GM12864 (cell line): Measurements from ENCODE around the gene PALD1.

Experiments used
- DNase-seq: peaks from one replicate; pipeline ENCODE4 v3.0.0-alpha.2; 2011; ENCODE audit warnings: low read depth
- H3K4me3 ChIP-seq: 2 replicates; pipeline ENCODE4 v1.5.1; 2011; ENCODE audit warnings: mild to moderate bottlenecking, low read depth, low read length, control low read depth
- TF ChIP-seq, protein P1 (sequence below): IDR thresholded peaks from 2 replicates; pipeline ENCODE4 v1.5.1; 2011; ENCODE audit warnings: low read depth, mild to moderate bottlenecking, moderate library complexity, low read length, control low read depth, inconsistent platforms; ENCODE audit errors: missing control alignments

Gene PALD1

DNA sequence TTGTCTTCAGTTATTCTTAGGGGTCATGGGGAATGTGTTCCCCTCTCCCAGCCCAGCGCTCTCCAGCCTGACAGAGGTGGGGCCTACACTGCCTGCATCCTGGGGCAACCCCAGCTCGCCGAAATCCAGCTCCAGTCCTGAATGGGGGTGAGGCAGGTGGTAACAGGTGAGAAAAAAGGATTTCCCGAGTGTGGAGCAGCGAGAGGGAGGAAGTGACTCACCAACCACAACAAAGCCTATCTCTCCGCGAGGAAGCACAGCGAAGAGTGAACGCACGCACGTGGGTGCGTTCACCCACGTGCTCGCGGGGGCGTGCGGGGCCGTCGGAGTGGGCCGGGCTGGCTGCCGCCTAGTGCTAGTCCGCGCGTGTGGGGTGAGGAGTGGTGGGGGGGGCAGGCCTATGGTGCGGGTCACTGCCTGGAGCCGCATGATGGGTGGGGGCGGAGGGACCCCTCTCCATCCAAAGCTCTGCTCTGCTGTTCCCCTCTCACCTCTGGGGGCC, 855 bp upstream of the PALD1 start:
- TF ChIP-seq, protein P1, sequence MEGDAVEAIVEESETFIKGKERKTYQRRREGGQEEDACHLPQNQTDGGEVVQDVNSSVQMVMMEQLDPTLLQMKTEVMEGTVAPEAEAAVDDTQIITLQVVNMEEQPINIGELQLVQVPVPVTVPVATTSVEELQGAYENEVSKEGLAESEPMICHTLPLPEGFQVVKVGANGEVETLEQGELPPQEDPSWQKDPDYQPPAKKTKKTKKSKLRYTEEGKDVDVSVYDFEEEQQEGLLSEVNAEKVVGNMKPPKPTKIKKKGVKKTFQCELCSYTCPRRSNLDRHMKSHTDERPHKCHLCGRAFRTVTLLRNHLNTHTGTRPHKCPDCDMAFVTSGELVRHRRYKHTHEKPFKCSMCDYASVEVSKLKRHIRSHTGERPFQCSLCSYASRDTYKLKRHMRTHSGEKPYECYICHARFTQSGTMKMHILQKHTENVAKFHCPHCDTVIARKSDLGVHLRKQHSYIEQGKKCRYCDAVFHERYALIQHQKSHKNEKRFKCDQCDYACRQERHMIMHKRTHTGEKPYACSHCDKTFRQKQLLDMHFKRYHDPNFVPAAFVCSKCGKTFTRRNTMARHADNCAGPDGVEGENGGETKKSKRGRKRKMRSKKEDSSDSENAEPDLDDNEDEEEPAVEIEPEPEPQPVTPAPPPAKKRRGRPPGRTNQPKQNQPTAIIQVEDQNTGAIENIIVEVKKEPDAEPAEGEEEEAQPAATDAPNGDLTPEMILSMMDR = no peak
- peak overlapping the region; percentile 57 for H3K4me3 ChIP-seq
- no peak for DNase-seq

DNA sequence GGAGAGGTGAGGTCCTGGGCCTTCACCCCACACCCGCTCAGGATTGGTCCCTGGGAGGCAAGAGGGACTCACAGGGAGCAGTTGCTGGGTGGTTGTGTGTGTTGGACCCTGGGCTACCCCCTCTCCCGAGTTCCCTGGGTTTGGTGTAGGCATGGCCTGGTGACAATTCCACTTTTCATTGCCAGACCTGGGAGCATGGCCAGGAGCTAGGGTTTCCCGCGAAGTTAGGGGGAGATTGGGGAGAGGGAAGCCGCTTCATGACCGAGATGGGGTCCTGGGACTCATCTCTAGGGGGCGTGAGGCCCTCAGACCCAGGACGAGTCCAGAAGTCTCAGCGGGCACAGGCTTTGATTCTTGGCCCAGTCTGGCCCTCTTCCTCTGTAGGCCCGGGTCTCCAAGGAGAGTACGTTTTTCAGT, 606 bp downstream of the PALD1 start:
- TF ChIP-seq, protein P1 = peak; percentile 28
- no peak for DNase-seq
- peak overlapping the region; percentile 57 for H3K4me3 ChIP-seq

DNA sequence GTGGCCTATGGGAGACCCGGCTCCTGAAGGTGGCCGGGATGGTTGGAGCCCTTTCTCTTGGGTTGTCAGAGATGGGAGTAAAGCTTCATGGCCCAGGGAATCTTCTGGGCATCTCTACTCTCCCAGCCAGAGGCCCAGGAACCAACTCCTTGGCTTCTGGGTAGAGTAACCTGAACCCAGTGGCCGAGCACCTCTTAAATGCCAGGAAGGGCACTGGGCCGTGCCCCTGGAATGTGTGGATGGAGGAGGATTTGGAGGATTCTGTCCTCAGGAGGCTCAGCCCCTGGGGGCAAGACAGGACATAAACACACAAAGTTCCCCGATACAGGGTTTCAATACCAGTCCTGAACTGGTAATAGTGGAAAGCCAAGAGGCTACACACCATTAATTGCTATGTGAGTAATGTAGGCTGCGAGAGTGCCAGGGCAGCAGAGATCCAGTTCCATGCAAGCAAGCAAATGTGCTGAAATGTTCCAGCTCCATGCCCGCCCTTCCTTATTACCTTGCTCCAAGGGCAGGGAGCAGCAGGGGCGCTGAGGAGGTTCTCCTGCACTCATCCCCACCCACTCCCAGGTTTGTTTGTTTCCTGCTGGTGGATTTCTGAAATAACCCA, 1.2 kb downstream of the PALD1 start:
- DNase-seq = no peak
- peak overlapping the region; percentile 57 for H3K4me3 ChIP-seq
- TF ChIP-seq, protein P1 = no peak

DNA sequence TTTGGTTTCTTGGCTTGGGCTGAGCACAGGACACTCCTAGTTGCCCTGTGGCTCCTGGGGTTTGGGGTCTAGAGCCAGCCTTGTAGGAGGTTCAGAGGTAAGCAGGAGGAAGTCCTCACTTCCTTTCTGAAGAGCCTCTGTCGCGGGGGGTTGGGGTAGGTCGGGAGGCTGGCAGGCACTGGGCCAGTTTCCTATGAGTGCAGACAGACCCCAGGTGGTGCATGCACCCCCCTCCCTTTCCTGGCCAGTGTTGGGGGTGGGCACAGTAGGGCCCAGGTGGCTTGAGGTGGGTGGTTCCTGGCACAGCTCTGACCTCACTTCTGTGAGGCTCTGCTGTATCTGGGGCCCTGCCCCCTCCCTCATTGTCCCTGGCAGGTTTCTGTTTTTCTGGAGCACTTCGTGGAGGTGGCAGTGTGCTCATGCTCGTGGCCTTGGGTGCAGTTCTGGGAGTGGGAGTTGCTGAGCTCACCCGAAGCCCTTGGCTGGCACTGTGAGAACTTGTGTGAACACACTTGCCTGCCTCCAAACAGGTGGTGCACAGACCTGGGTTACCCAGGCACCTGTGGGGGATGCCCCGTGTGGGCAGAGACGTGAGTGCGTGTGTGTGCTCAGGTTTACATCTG, 1.8 kb downstream of the PALD1 start:
- TF ChIP-seq, protein P1 = no peak
- H3K4me3 ChIP-seq = peak overlapping the region; percentile 57
- no peak for DNase-seq

DNA sequence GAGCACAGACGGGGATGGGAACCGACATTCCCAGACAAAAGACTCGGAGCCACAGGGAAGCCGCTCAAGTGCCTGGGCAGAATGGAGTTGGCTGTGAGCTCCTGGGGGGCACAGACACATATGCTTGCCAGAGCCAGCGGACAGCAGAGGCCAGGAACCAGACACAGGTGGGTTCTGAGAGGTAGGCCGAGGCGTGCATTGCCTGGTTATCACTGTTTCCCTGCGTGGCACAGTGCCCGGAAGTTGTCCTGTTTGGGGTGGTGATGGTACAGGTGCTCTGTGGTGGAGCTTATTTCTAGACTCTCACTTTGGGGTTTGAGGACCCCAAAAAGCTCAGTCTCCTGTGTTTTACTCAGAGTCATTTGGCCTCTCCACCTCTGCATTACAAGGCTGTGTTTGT, 2.5 kb downstream of the PALD1 start:
- TF ChIP-seq, protein P1 = no peak
- DNase-seq = no peak
- no peak overlapping the region for H3K4me3 ChIP-seq

DNA sequence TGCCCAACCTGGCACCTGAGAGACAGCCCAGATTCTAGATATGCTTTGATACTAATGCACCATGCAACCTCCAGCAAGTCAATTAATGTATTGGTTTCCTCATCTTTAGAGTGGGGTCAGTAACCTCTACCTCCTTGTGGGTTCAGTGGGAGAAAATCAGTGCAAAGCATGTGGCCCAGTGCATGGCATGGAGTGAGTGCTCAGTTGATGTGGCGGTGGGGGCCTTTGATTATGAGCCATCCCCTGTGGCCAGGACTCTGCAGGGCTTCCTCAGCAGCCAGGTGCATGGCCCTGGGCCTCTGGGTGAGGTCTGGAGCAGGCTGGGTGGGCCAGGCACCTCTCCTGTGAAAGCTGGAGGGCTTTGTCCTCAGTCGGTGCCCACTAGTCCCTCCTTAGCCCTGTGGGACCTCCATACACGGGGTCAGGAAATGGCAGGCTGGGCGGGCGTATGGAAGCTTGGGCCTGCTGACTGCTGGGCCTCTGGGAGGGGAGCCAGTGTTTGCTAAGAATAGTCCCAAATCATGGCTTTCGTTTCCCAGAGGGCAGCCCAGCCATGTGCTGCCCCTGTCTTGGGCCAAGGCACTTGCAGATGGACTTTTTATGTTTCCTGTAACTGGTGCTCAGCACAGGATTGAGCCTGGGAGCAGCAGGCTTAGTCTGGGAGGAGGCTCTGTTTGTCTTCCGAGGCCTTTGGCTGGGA, 3.4 kb downstream of the PALD1 start:
- H3K4me3 ChIP-seq = no peak overlapping the region
- no peak for DNase-seq
- TF ChIP-seq, protein P1 = no peak
